SK-N-SH treated with all-trans-retinoic acid at 6 μM for 48 hours (cell line): Measurements from ENCODE around the gene EXD2.

Experiments used
- ATAC-seq: fragments of 200-7000 bp; cut with Tn5 transposase; 3 replicates; pipeline ENCODE4 v1.9.1; 2020; ENCODE audit warnings: mild to moderate bottlenecking, moderate library complexity
- CSDC2 ChIP-seq: fragments of 250-450 bp; sonication (Bioruptor Pico); IDR thresholded peaks from 2 replicates; pipeline ENCODE4 v1.5.0; 2020; ENCODE audit warnings: mild to moderate bottlenecking, moderate library complexity
- GLIS3 ChIP-seq: fragments of 250-450 bp; sonication (Bioruptor Pico); IDR thresholded peaks from 2 replicates; pipeline ENCODE4 v1.5.0; 2020; ENCODE audit warnings: mild to moderate bottlenecking, moderate library complexity

The EXD2 gene

GRCh38 chr14:69291396-69291795 lies 100.1 kb downstream of the EXD2 start (continued):
- no peak for TF ChIP-seq CSDC2 (CRISPR knock-in tag)

GRCh38 chr14:69291891-69292561 lies 100.7 kb downstream of the EXD2 start:
- peak; percentile 31; the same call in 2 of the 3 replicates for ATAC-seq

More at GRCh38 chr14:69291891-69292561, 100.7 kb downstream of the EXD2 start:
- TF ChIP-seq GLIS3 (CRISPR knock-in tag), result no peak
